Measurements from ENCODE around the gene SREBF2.

- TF ChIP-seq CTCF (conservative IDR thresholded peaks at IDR 0.05; ENCODE audit: low read depth, low read length) (no peak), EZH2phosphoT487 (IDR thresholded peaks at IDR 0.05; ENCODE audit: borderline replicate concordance, low read length) (no peak)
These were observed 32.4 kb upstream of the SREBF2 start, which contains the start of gene CCDC134 for GRCh38 chr22:41800348-41801146.

Measured in PC-3 (cell line).